Adipocyte (in vitro differentiated cells): ENCODE results near the gene ZNF319.

ENCODE experiments used
- DNase-seq: peaks from one replicate; pipeline ENCODE4 v3.0.0-alpha.2; 2015; ENCODE audit warnings: low read depth
- H3K27me3 ChIP-seq: replicated peaks from 2 replicates; pipeline ENCODE4 v1.7.0; 2013; ENCODE audit warnings: mild to moderate bottlenecking, low read length, moderate library complexity; ENCODE audit not compliant: control insufficient read depth, insufficient read depth
- H3K36me3 ChIP-seq: 2 replicates; pipeline ENCODE4 v1.7.0; 2013; ENCODE audit warnings: low read length, mild to moderate bottlenecking, moderate library complexity; ENCODE audit not compliant: control insufficient read depth, insufficient read depth, severe bottlenecking
- H3K4me1 ChIP-seq: 2 replicates; pipeline ENCODE4 v1.7.0; 2013; ENCODE audit warnings: mild to moderate bottlenecking, low read length, moderate library complexity; ENCODE audit not compliant: control insufficient read depth, insufficient read depth
- H3K4me3 ChIP-seq: 2 replicates; pipeline ENCODE4 v1.7.0; 2013; ENCODE audit warnings: mild to moderate bottlenecking, low read length, moderate library complexity
- H3K9ac ChIP-seq: 2 replicates; pipeline ENCODE4 v1.7.0; 2013; ENCODE audit warnings: mild to moderate bottlenecking, low read length, moderate library complexity
- H3K9me3 ChIP-seq: 2 replicates; pipeline ENCODE4 v1.7.0; 2013; ENCODE audit warnings: mild to moderate bottlenecking, low read length, moderate library complexity; ENCODE audit not compliant: control insufficient read depth

The ZNF319 gene

GRCh38 chr16:58042886-58043515 is 42.5 kb upstream of the ZNF319 start:
- H3K9ac ChIP-seq = no peak overlapping the region
- no peaks in the 10 kb centered on the region for H3K9me3 ChIP-seq
- DNase-seq = no peak
- no peaks in the 10 kb centered on the region for H3K4me1 ChIP-seq
- no peak overlapping the region for H3K4me3 ChIP-seq
- no peaks in the 10 kb centered on the region for H3K27me3 ChIP-seq
- peaks cover 25% of the 10 kb centered on the region for H3K36me3 ChIP-seq

- DNase-seq = no peak
- Histone ChIP-seq H3K4me1 (no peaks in the 10 kb centered on the region), H3K36me3 (peaks cover 25% of the 10 kb centered on the region), H3K9ac (no peak overlapping the region), H3K27me3 (no peaks in the 10 kb centered on the region), H3K9me3 (no peaks in the 10 kb centered on the region), H3K4me3 (no peak overlapping the region)
These were observed 41.8 kb upstream of the ZNF319 start for GRCh38 chr16:58042001-58042885.

- H3K27me3 ChIP-seq = peaks cover 2% of the 10 kb centered on the region
- H3K4me1 ChIP-seq = no peaks in the 10 kb centered on the region
- no peak for DNase-seq
- no peaks in the 10 kb centered on the region for H3K9me3 ChIP-seq
- peaks cover 25% of the 10 kb centered on the region for H3K36me3 ChIP-seq
- H3K4me3 ChIP-seq = no peak overlapping the region
- no peak overlapping the region for H3K9ac ChIP-seq
These were observed 41.1 kb upstream of the ZNF319 start for GRCh38 chr16:58041628-58041955.

GRCh38 chr16:58040945-58041627 is 40.6 kb upstream of the ZNF319 start:
- Histone ChIP-seq H3K4me1 (no peaks in the 10 kb centered on the region), H3K9ac (no peak overlapping the region), H3K36me3 (peaks cover 25% of the 10 kb centered on the region), H3K4me3 (no peak overlapping the region), H3K9me3 (no peaks in the 10 kb centered on the region), H3K27me3 (peaks cover 4% of the 10 kb centered on the region)
- DNase-seq = no peak

GRCh38 chr16:58040496-58040846 is 40.0 kb upstream of the ZNF319 start:
- no peak for DNase-seq
- Histone ChIP-seq H3K4me3 (no peak overlapping the region), H3K9me3 (no peaks in the 10 kb centered on the region), H3K27me3 (peaks cover 7% of the 10 kb centered on the region), H3K36me3 (peaks cover 25% of the 10 kb centered on the region), H3K4me1 (no peaks in the 10 kb centered on the region), H3K9ac (no peak overlapping the region)

GRCh38 chr16:58039829-58040495 is 39.5 kb upstream of the ZNF319 start:
- no peak overlapping the region for H3K4me3 ChIP-seq
- H3K27me3 ChIP-seq = peaks cover 12% of the 10 kb centered on the region
- H3K36me3 ChIP-seq = peaks cover 25% of the 10 kb centered on the region
- no peak overlapping the region for H3K9ac ChIP-seq
- H3K4me1 ChIP-seq = no peaks in the 10 kb centered on the region
- no peaks in the 10 kb centered on the region for H3K9me3 ChIP-seq
- no peak for DNase-seq

GRCh38 chr16:58038219-58038641 is 37.8 kb upstream of the ZNF319 start:
- DNase-seq = no peak
- no peaks in the 10 kb centered on the region for H3K4me1 ChIP-seq
- H3K27me3 ChIP-seq = peaks cover 16% of the 10 kb centered on the region
- no peaks in the 10 kb centered on the region for H3K9me3 ChIP-seq
- peaks cover 15% of the 10 kb centered on the region for H3K36me3 ChIP-seq
- H3K4me3 ChIP-seq = no peak overlapping the region
- H3K9ac ChIP-seq = no peak overlapping the region

- Histone ChIP-seq H3K4me1 (no peaks in the 10 kb centered on the region), H3K36me3 (peaks cover 14% of the 10 kb centered on the region), H3K27me3 (peaks cover 16% of the 10 kb centered on the region), H3K4me3 (no peak overlapping the region), H3K9me3 (no peaks in the 10 kb centered on the region), H3K9ac (no peak overlapping the region)
- DNase-seq = no peak
These were observed 37.0 kb upstream of the ZNF319 start for GRCh38 chr16:58037365-58038057.

GRCh38 chr16:58036943-58037342 is 36.5 kb upstream of the ZNF319 start:
- peaks cover 16% of the 10 kb centered on the region for H3K27me3 ChIP-seq
- no peaks in the 10 kb centered on the region for H3K4me1 ChIP-seq
- no peak overlapping the region for H3K9ac ChIP-seq
- no peaks in the 10 kb centered on the region for H3K9me3 ChIP-seq
- peaks cover 14% of the 10 kb centered on the region for H3K36me3 ChIP-seq
- no peak overlapping the region for H3K4me3 ChIP-seq
- no peak for DNase-seq

GRCh38 chr16:58035356-58036170 is 35.1 kb upstream of the ZNF319 start:
- Histone ChIP-seq H3K4me1 (peaks cover 6% of the 10 kb centered on the region), H3K27me3 (peaks cover 16% of the 10 kb centered on the region), H3K9me3 (no peaks in the 10 kb centered on the region), H3K9ac (no peak overlapping the region), H3K4me3 (no peak overlapping the region), H3K36me3 (peaks cover 12% of the 10 kb centered on the region)
- no peak for DNase-seq
